IMR-90 (cell line): ENCODE measurements around the gene APOBEC3H.

Source experiments
- CTCF ChIP-seq: conservative IDR thresholded peaks from 2 replicates; pipeline ENCODE4 v1.5.1; 2012; ENCODE audit warnings: mild to moderate bottlenecking, low read depth, low read length, improper control_type of control experiment
- MXI1 ChIP-seq: IDR thresholded peaks from 2 replicates; pipeline ENCODE4 v1.6.1; 2012; ENCODE audit warnings: low read depth, mild to moderate bottlenecking, low read length, moderate library complexity, borderline replicate concordance
- TF ChIP-seq, protein P1 (sequence below): fragments of 150-350 bp; IDR thresholded peaks from 2 replicates; pipeline ENCODE4 v1.6.1; 2017; ENCODE audit warnings: mild to moderate bottlenecking, antibody characterized with exemption, low read length, low read depth

- TF ChIP-seq CTCF (no peak), MXI1 (no peak)
- TF ChIP-seq, protein P1, sequence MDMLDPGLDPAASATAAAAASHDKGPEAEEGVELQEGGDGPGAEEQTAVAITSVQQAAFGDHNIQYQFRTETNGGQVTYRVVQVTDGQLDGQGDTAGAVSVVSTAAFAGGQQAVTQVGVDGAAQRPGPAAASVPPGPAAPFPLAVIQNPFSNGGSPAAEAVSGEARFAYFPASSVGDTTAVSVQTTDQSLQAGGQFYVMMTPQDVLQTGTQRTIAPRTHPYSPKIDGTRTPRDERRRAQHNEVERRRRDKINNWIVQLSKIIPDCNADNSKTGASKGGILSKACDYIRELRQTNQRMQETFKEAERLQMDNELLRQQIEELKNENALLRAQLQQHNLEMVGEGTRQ: no peak
Observed at GRCh38 chr22:39139933-39140332, 42.9 kb downstream of the APOBEC3H start.
